ELR (cell line): ENCODE measurements around the gene LRRN3.
A peak's percentile ranks its signal among the peaks of the same experiment; 100 is the strongest.
"Not testable (repeated sequence)": the region's sequence is repeated elsewhere in the genome, so short reads cannot be mapped to it uniquely, and the experiment has no call there.

Source experiments
- DNase-seq: peaks from one replicate; pipeline ENCODE4 v3.0.0-alpha.2; 2015; ENCODE audit warnings: low read depth

LRRN3 gene

GRCh38 chr7:111090846-111091245, at the start of gene LRRN3:
Gene LRRN3, plus strand, starts transcription at chr7:111091127. Its CDS starts 31,646 bp downstream, at chr7:111122773.
- DNase-seq, result peak; percentile 71

DNA sequence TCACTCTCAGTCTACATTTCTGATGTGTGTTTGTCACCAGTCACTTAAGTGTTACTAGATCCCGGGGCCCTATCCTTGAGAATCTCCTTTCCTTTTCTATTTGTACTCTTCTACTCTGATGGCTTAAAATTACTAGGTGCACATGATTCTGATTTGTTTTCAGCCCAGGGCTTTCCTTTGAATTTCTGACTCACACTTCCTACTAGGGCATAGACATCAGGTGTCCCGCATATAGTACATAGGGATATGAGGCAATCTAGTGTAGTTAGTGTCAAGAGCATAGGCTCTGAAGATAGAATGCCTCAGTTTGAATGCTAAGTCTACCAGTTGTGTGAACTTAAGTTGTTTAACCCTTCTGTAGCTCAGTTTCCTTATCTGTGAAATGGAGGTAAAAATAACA, 49.4 kb upstream of the LRRN3 start:
- no peak for DNase-seq

- no peak for DNase-seq
Measured at GRCh38 chr7:111042842-111043241, 48.1 kb upstream of the LRRN3 start.

GRCh38 chr7:111043561-111043960, 47.4 kb upstream of the LRRN3 start:
- DNase-seq, result no peak

GRCh38 chr7:111045449-111045848, 45.5 kb upstream of the LRRN3 start:
- no peak for DNase-seq

GRCh38 chr7:111047595-111047994, 43.3 kb upstream of the LRRN3 start:
- no peak for DNase-seq

DNA sequence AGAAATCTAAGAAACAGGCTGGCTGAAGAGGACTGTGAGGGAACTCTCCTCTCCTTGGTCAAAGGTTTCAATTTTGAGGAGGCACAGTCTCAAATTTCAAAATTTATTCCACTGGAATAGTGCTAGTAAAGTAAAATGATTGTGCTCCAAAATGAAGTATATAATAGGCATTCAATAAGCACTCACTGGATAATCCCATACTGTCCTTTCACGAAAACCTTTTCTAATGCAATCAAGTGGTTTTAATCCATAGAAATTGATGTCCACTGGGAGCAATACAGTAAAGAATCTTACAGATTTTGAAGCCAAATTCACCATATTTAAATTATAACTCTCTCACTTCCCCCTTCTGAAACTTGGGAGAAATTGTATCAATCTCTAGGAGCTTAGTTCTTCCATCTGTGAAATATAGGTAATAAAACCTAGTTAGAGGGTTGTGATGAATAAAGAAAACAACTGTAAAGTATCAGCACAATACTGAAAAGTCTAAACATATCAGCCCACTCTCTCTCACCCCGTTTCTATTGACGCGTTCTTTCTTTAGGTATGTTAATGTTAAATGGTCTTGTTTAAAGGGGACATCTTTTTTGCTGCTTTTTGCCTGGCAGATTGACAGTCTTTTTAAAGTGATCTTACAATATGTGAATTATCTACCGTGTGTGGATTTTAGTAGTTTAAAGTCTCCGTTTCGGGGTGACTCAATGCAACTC, 40.8 kb upstream of the LRRN3 start:
- DNase-seq, result no peak

GRCh38 chr7:111050875-111051416, 40.0 kb upstream of the LRRN3 start:
- DNase-seq, result no peak

GRCh38 chr7:111051832-111052231, 39.1 kb upstream of the LRRN3 start:
- no peak for DNase-seq

GRCh38 chr7:111053035-111053434, 37.9 kb upstream of the LRRN3 start:
- no peak for DNase-seq

DNA sequence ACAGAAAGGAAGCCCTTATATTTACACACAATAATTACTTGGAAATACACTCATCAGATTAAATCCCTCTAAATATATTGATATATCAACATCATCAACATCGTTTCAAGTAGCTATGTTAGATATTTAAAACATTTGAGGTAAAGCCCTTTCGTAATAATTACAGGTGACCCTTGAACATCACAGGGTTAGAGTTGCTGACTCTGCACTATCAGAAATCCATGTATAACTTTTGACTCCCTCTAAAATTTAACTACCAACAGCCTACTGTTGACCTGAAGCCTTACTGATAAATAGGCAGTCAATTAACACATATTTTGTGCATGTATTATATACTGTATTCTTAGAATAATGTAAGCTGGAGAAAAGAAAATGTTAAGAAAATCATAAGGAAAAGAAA, 34.6 kb upstream of the LRRN3 start:
- no peak for DNase-seq

- no peak for DNase-seq
Measured at GRCh38 chr7:111057066-111057465, 33.9 kb upstream of the LRRN3 start.

DNA sequence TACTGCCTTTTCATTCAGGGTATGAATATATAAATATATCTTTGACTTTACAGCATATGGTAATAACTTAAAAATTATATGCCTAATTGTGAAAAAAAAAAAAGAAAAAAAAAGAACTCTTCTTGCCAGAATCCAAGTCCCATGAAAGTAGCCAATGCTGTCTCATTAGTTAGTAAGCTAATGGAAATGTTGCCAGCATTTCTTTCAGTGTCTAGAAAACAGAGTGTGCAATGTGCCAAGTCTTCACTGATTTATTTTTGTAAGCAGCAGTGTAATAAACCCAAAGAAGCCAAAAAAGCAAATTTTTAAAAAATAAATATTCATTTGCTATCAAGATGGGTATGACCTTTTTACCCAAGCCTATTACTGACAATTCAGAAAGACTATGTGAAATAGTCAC, 31.1 kb upstream of the LRRN3 start:
- DNase-seq, result no peak

DNA sequence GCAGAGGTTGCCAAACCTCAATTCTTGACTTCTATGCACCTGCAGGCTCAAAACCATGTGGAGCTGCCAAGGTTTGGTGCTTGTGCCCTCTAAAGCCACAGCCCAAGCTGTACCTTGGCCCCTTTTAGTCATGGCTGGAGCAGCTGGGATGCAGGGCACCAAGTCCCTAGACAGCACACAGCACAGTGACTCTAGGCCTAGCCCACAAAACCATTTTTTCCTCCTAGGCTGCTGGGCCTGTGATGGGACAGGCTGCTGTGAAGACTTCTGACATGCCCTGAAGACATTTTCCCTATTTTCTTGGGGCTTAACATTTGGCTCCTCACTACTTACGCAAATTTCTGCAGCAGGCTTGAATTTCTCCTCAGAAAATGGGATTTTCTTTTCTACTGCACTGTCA, 27.8 kb upstream of the LRRN3 start:
- no peak for DNase-seq

- DNase-seq, result no peak
Measured at GRCh38 chr7:111067251-111067650, 23.7 kb upstream of the LRRN3 start.

DNA sequence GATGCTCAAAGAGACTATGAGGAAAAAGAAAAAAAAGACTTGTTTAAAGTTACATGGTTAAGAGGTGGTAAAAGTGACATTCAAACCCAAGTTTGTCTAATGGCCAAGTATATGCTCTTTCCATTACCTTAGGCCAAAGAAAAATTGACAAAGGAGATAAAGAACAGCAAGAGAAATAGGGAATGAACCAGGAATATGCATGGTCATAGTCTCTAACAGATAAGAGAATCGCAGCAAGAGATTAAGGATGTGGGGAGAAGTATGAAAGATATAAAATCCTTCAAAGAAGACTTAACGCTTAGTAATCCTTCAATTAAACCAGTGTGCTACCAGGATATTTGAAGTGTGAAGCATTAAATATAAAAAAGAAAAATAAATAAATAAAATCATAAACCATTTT, 23.2 kb upstream of the LRRN3 start:
- no peak for DNase-seq

- no peak for DNase-seq
Measured at GRCh38 chr7:111068618-111069017, 22.3 kb upstream of the LRRN3 start.

- DNase-seq, result no peak
Measured at GRCh38 chr7:111071556-111071955, 19.4 kb upstream of the LRRN3 start.

DNA sequence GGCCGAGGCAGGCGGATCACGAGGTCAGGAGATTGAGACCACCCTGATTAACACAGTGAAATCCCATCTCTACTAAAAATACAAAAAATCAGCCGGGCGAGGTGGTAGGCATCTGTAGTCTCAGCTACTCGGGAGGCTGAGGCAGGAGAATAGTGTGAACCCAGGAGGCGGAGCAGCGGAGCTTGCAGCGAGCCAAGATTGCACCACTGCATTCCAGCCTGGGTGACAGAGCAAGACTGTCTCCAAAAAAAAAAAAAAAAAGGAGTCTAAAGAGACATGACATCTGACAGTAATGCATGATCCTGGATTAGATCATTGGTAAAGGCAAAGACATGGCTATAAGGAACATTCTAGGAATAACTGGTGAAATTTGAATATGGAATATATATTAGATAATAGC, 18.3 kb upstream of the LRRN3 start:
- not testable (repeated sequence) for DNase-seq

- DNase-seq, result no peak
Measured at GRCh38 chr7:111074071-111074747, 16.7 kb upstream of the LRRN3 start.

GRCh38 chr7:111074748-111075146, 16.2 kb upstream of the LRRN3 start:
- no peak for DNase-seq

DNA sequence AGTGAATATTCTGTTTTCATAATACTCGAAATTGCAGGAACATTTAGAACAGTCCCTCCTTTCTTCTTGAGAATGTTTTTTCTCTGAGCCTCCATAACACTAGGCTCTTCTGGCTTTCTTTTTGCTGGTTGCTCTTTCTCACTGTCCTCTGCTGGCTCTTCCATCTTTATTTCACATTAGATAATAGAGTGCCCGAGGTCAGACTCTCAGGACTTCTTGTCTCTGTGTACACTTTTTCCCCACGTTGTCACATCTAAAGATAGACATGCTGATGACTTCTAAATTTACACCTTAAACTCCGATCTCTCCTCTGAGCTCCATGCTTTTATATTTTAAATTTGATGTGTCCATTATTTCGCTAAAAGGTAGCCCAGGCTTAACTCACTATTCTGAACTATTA, 15.4 kb upstream of the LRRN3 start:
- no peak for DNase-seq

DNA sequence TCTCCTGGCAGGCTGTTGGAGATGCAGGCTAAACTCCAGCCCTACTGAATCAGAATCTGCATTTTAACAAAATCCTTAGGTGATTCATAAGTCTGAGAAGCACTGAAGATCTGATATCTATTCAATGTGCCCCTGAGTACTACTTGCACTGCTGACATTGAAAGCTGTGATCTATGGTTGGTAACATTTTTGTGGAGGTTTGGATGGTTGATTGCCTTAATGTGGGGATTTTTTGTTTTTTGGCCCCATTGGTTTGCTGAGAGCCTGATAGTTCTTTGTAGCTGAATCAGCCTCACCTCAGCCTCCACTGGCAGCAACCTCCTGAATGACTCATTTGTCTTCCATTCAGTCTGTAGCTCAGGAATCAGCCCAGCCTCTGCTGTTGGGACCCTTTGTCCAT, 14.7 kb upstream of the LRRN3 start:
- DNase-seq, result peak; percentile 59

- DNase-seq, result no peak
Measured at GRCh38 chr7:111077001-111077400, 13.9 kb upstream of the LRRN3 start.
